ENCODE measurements around the gene CYP4B1.

DNA sequence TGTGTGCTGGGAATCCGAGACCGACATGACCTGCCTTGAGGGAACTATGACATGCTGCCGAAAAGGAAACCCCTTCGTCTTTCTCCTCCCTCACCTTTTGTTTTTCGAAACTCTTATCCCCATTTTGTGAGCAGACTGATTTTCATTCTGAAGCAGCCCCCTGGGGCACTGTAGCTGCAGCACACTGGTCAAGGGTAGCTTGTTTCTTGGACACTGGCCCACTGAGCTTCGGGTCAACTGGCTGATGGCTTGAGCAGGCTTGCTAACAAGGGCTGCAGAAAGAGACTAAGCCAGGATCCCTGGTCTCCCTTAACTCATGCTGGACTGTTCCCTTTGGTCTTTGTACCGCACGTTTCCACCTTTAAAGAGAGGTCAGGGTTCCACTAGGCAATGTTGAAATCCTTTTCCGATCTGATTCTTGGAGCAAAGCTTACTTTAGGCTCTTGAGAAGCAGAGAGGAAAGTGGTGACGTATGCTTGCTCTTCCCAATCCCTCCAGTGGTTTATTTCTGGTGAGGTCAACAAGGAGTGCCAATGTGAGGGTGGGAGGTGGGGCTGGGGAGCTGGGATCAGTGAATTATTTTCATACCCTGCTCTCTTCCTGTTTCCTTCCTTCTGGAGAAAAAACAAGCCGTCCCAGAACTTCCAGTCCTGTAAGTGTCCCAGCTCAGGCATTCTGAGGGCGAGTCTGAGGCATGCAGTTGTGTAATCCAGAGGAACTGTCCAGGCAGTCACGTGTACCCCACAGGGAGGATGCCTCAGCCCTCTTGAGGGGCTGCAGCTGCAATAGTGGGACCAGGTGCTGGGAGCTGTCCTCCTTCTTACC lies 7.6 kb downstream of the CYP4B1 start:
- TF ChIP-seq, protein P1, sequence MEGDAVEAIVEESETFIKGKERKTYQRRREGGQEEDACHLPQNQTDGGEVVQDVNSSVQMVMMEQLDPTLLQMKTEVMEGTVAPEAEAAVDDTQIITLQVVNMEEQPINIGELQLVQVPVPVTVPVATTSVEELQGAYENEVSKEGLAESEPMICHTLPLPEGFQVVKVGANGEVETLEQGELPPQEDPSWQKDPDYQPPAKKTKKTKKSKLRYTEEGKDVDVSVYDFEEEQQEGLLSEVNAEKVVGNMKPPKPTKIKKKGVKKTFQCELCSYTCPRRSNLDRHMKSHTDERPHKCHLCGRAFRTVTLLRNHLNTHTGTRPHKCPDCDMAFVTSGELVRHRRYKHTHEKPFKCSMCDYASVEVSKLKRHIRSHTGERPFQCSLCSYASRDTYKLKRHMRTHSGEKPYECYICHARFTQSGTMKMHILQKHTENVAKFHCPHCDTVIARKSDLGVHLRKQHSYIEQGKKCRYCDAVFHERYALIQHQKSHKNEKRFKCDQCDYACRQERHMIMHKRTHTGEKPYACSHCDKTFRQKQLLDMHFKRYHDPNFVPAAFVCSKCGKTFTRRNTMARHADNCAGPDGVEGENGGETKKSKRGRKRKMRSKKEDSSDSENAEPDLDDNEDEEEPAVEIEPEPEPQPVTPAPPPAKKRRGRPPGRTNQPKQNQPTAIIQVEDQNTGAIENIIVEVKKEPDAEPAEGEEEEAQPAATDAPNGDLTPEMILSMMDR (IDR thresholded peaks at IDR 0.05): no peak
- TF ChIP-seq NR2C2 (CRISPR knock-in tag; IDR thresholded peaks at IDR 0.05) (no peak), TP53 (CRISPR knock-in tag; IDR thresholded peaks at IDR 0.05) (no peak), ZNF263 (CRISPR knock-in tag; IDR thresholded peaks at IDR 0.05; ENCODE audit: low read depth) (no peak), ATF1 (CRISPR knock-in tag; IDR thresholded peaks at IDR 0.05) (no peak)
- TF ChIP-seq, protein P2, sequence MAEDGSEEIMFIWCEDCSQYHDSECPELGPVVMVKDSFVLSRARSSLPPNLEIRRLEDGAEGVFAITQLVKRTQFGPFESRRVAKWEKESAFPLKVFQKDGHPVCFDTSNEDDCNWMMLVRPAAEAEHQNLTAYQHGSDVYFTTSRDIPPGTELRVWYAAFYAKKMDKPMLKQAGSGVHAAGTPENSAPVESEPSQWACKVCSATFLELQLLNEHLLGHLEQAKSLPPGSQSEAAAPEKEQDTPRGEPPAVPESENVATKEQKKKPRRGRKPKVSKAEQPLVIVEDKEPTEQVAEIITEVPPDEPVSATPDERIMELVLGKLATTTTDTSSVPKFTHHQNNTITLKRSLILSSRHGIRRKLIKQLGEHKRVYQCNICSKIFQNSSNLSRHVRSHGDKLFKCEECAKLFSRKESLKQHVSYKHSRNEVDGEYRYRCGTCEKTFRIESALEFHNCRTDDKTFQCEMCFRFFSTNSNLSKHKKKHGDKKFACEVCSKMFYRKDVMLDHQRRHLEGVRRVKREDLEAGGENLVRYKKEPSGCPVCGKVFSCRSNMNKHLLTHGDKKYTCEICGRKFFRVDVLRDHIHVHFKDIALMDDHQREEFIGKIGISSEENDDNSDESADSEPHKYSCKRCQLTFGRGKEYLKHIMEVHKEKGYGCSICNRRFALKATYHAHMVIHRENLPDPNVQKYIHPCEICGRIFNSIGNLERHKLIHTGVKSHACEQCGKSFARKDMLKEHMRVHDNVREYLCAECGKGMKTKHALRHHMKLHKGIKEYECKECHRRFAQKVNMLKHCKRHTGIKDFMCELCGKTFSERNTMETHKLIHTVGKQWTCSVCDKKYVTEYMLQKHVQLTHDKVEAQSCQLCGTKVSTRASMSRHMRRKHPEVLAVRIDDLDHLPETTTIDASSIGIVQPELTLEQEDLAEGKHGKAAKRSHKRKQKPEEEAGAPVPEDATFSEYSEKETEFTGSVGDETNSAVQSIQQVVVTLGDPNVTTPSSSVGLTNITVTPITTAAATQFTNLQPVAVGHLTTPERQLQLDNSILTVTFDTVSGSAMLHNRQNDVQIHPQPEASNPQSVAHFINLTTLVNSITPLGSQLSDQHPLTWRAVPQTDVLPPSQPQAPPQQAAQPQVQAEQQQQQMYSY (CRISPR knock-in tag; IDR thresholded peaks at IDR 0.05): no peak
- TF ChIP-seq, protein P3, sequence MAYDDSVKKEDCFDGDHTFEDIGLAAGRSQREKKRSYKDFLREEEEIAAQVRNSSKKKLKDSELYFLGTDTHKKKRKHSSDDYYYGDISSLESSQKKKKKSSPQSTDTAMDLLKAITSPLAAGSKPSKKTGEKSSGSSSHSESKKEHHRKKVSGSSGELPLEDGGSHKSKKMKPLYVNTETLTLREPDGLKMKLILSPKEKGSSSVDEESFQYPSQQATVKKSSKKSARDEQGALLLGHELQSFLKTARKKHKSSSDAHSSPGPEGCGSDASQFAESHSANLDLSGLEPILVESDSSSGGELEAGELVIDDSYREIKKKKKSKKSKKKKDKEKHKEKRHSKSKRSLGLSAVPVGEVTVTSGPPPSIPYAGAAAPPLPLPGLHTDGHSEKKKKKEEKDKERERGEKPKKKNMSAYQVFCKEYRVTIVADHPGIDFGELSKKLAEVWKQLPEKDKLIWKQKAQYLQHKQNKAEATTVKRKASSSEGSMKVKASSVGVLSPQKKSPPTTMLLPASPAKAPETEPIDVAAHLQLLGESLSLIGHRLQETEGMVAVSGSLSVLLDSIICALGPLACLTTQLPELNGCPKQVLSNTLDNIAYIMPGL (CRISPR knock-in tag; IDR thresholded peaks at IDR 0.05): no peak
- TF ChIP-seq, protein P4, sequence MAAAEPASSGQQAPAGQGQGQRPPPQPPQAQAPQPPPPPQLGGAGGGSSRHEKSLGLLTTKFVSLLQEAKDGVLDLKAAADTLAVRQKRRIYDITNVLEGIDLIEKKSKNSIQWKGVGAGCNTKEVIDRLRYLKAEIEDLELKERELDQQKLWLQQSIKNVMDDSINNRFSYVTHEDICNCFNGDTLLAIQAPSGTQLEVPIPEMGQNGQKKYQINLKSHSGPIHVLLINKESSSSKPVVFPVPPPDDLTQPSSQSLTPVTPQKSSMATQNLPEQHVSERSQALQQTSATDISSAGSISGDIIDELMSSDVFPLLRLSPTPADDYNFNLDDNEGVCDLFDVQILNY (CRISPR knock-in tag; IDR thresholded peaks at IDR 0.05): no peak
- TF ChIP-seq, protein P5, sequence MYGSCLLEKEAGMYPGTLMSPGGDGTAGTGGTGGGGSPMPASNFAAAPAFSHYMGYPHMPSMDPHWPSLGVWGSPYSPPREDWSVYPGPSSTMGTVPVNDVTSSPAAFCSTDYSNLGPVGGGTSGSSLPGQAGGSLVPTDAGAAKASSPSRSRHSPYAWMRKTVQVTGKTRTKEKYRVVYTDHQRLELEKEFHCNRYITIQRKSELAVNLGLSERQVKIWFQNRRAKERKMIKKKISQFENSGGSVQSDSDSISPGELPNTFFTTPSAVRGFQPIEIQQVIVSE (CRISPR knock-in tag; IDR thresholded peaks at IDR 0.05; ENCODE audit: borderline replicate concordance): no peak
- TF ChIP-seq, protein P6, sequence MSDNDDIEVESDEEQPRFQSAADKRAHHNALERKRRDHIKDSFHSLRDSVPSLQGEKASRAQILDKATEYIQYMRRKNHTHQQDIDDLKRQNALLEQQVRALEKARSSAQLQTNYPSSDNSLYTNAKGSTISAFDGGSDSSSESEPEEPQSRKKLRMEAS (CRISPR knock-in tag; IDR thresholded peaks at IDR 0.05): no peak
